ENCODE data around the gene SQOR.
"Not testable (repeated sequence)": the region's sequence is repeated elsewhere in the genome, so short reads cannot be mapped to it uniquely, and the experiment has no call there.

SQOR gene

DNA sequence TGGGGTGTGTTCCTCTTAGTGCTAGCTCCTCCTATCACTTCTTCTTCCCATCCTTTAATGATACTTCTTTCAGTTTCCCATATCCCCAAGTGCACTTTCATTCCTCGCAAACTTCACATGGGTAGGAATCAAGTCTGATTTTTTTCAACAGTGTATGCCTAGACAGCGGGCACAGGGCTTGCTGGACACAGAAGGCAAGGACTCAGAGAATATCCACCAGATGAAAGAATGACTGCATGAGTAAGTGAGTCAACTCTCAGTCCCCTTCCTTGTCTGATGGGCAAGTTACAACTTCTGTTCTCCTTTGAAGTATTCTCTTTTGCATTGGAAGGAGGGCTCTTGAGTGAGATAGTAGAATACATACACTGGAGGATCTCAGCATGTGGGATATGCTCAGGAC lies 3.1 kb upstream of the SQOR start:
- no peak for DNase-seq (ENCODE audit: low spot score)

DNA sequence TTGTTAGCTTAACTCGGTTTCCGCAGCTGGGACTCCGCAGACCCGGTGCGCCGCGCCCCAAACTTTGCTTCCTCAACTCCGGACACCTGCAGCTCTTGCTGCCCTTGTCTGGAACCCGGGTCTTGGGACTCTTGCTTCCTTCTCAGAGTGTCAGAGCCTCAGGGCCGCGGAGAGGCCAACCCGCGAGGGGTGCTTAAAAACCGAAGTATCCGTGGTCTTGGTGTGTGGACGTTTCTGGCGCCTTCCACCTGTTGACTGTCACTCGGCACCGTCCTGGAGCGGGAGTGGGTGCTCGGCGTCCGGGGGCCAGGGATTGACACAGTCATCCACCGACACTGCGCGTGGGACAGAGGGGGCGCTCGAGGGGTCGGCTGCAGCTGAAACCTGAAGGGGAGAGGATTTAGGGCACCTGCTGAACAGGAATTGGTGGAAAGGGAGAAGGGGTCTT lies 386 bp downstream of the SQOR start:
- peak; percentile 76 for DNase-seq (ENCODE audit: low spot score)

DNA sequence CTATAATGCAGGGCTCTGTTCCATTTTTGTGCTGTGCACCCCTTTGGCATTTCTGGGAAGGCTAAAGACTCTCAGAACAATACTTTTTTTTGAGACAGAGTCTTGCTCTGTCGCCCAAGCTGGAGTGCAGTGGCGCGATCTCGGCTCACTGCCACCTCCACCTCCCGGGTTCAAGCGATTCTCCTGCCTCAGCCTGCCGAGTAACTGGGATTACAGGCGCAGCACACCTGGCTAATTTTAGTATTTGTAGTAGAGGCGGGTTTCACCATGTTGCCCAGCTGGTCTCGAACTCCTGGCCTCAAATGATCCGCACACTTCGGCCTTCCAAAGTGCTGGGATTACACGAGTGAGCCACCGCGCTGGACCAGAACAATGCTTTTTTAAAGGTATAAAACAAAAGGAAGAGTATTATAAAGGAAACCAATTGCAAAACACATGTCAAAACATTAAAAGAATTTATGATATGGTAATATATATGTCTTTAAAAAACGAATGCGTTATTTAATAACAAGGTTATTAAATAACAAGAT lies 999 bp downstream of the SQOR start:
- DNase-seq (ENCODE audit: low spot score), result no peak

DNA sequence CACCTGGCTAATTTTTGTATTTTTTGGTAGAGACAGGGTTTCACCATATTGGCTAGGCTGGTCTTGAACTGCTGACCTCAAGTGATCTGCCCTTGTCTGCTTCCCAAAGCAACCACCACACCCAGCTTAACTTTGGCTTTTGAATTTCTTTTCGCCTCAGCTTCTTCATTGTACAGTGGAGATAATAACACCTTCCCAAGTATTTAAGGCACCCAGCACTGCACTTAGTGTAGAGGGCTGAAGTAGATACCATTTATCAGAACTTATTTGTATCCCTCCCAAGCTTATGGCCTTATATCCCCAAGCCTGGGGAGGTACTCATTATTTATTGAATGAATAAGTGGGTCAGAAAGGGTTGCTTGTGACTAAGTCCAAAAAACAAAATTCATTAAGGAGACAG lies 2.3 kb downstream of the SQOR start:
- DNase-seq (ENCODE audit: low spot score), result no peak

DNA sequence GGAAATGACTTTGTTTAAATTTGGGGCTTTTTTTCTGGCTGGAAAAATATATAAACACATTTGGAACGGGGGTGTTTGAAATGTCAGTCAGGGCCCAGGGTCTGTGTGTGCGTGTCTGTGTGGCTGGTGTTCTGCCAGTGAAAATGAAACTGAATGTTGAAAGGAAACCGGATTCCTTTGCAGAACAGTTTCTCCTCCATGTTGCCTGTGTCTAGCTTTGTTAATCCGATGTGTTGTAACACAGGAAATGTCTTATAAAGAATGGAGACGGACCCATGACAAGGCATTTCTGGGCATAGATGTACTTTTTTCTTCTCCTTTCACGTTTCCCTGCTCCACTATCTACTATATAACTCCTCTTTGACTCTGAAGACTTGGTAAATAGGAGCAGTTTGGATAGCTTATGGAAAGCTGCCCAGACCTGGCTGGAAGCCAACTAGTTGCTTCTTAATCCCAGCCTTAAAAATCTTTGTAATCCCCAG lies 2.8 kb downstream of the SQOR start:
- peak; percentile 53 for DNase-seq (ENCODE audit: low spot score)

DNA sequence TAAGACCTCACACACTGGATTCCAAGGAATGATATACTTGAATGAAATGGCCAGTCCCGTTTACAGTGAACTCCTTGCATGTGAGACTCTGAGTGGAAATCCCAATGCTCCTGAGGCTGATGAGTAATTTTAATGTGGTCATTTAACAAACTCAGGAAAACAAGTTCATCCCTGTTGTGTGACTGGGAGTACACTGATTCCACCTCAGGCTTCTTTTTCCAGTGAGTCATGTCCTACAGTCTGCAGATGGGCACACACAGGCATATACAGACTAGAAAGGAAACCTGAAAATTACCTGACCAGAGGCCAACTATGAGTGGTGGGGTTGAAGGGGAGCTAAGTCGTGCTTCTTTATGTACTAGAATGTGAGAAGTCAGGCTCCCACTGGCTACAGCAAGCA lies 5.8 kb downstream of the SQOR start:
- DNase-seq (ENCODE audit: low spot score), result peak; percentile 66

DNA sequence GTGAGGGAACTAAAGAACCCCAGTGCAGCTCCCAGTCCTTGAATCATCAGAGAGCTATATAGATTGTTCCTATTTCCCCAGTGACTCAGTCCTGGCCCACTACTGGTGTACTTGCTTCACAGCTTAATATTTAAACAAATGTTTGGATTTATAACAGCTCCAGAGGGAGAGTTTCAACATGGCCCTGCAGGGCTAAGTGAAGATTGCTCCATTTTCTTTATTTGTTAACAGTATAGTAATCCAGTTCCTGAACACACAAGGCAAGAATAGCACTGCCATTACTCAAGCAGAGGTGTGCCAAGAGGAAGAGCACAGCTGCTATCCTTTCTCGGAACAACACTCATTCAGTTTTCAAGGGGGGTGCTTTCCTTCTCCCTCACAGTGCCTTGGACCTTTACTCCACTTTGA lies 6.5 kb downstream of the SQOR start:
- DNase-seq (ENCODE audit: low spot score), result peak; percentile 88

DNA sequence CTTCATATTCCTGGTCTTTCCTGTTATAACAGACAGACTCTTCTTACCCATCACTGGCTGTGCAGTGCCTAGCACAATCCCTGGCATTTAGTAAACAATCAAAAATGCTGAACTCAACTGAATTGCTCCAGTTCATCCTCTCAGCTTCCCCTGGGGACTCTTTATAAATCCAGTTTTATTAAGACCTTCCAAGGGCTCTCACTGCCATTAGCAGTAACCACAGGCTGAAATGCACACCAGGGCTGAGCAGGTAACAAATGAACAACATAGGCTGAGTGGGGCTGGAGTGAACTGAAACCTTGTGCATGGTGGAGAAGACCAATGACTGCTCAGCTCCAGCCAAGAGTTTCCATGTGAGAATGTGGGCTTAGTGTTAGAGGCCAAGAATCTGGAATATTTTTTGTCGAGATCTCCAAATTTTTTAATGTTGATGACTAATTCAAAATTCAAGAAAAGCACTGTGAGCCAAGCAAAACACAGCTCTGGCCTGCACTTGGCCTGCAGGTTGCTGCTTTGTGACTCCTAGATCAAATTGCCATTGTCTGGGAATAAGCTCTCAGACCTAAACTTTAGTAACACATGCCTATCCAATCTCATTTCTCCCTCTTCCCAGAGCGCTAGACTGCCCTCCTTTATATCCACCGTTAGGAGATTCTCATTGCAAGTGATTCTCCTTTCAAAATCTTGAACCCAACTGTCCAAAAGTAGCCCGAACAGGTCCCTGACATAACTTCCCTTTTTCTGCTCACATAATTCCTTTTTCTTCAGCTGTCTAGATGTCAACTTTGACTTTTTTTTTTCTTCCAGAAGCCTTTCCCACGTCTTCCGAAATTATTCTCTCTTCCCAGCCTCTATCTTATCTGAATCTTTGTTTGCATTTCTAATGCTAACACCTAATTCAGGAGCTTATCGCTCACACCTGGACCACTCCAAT lies 7.4 kb downstream of the SQOR start:
- DNase-seq (ENCODE audit: low spot score), result no peak

DNA sequence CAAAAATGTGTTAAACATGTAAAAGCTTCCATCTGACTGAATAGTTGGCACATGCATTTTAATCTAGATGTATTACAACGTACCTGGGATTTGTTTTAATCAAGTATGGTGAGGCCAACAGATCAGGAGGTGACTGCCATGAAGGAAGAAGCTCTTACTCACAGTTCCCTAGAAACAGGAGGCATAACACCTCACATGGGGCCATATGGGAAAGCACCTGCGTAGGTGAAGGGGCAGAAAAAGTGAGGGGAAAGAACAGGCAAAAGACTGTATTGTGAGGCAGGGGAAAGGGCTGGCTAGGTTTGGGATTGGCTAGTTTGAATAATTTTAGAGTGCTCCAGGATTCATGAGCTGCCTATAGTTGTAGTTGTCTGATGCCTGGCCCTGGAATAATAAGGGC lies 9.6 kb downstream of the SQOR start:
- no peak for DNase-seq (ENCODE audit: low spot score)

DNA sequence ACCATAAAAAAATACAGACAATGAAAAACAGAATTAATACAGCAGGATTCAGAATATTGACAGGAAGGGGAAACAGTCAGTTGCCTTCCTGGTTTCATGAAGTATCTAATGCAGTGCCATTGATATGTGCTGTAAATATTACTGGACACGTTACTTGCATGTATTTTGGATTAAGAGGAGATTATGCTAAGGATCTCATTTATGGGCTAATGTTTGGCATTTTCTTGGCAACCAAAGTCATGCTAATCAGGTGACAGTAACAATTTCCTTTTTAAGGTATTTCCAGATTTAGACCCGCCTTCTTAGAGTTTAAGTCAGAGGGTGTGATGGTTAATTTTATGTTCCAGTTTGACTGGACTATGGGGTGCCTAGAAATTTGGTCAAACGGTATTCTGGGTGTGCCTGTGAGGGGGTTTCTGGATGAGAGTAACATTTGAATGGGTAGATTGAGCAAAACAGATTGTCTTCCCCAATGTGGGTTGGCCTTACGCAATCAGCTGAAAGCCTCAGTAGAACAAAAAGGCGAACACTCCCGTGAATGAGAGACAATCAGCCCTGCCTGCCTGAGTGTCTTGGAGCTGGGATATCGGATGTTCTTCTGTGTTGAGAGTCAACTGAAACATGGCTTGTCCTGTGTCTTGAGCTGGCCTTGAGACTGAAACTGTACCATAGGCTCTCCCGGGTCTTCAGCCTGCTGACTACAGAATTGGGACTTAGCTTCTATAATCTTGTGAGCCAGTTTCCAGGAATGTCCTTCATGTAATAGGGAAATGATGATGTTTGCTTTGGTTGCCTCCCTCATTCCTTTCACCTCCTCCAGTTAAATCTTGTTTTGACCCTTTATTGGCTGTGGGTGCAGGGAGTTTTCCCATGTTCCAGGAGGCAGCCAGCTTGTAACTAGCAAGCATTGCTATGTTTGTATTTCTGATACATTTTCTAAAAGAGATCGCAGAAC lies 10.5 kb downstream of the SQOR start:
- peak; percentile 54 for DNase-seq (ENCODE audit: low spot score)

DNA sequence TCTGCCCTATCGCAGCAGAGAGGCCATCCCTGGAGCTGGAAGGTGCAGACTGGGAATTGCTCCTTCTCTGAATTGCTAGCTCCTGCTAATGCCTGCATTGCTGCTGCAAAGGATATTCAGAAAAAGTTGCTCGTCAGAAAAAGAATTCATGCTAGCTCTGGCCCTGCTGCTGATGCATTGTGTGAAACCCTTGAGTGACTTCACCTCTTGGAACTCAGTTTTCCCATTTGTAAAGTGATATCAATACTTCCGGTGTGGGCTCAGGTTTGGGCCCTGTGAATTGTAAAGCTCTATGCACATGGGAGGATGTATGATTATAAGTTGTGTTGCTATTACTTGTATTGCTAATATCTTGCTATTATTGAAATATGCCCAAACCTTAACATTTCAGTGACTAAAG lies 11.4 kb downstream of the SQOR start:
- no peak for DNase-seq (ENCODE audit: low spot score)

DNA sequence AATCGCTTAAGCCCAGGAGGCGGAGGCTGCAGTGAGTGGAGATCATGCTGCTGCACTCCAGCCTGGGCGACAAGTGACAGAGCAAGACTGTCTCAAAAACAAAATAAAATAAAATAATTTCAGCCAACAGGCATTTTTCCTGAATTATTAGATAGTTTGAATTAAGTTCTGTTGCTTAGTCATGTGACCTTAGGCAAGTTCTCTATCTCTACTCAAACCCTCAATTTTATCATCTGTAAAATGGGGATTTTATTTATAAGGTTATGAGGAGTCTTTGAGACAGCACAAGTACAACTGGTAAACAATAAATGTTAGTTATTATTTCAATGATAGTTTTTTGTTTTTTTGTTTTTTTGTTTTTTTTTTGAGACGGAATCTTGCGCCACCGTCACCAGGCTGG lies 13.0 kb downstream of the SQOR start:
- DNase-seq (ENCODE audit: low spot score), result no peak

DNA sequence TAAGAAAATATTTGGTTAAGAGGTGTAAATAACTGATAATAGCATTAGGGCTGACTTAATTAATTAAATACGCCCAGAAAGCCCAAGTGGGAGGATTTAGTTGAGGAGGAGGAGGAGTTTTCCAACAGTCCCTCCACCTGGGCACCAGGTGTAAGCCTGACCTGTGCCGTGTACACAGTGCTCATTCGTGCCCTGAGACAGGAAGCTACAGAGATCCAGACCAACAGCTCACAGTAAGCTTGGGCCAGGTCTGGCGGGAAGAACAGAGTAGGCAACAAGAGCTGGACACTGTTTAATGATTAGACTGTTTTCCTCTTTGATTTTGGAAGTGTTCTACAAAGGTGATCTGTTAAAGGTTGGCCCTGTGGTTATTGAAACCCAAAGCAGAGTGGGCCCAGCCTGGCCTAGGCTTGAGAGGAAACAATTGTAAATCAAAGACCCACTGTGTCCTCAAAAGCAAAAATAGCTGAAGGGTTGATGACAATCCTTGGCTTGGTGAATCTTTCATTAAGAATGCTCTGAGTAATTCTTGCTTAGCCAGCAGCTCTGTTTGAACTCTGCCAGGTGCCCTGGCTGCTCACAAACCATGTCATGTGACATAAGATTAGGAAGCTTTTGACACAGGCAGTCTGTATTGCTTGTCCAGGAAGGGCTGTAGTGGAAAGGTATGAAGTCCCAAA lies 13.8 kb downstream of the SQOR start:
- DNase-seq (ENCODE audit: low spot score), result peak; percentile 35

DNA sequence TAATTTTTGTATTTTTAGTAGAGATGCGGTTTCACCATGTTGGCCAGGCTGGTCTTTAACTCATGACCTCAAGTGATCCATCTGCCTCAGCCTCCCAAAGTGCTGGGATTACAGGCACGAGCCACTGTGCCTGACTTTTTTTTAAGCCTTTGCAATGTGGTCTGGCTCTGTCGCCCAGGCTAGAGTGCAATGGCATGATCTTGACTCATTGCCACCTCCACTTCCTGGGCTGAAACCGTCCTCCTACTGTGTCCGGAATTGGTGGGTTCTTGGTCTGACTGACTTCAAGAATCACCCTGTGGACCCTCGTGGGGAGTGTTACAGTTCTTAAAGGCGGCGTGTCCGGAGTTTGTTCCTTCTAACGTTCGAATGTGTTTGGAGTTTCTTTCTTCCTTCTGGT lies 15.2 kb downstream of the SQOR start:
- not testable (repeated sequence) for DNase-seq (ENCODE audit: low spot score)

DNA sequence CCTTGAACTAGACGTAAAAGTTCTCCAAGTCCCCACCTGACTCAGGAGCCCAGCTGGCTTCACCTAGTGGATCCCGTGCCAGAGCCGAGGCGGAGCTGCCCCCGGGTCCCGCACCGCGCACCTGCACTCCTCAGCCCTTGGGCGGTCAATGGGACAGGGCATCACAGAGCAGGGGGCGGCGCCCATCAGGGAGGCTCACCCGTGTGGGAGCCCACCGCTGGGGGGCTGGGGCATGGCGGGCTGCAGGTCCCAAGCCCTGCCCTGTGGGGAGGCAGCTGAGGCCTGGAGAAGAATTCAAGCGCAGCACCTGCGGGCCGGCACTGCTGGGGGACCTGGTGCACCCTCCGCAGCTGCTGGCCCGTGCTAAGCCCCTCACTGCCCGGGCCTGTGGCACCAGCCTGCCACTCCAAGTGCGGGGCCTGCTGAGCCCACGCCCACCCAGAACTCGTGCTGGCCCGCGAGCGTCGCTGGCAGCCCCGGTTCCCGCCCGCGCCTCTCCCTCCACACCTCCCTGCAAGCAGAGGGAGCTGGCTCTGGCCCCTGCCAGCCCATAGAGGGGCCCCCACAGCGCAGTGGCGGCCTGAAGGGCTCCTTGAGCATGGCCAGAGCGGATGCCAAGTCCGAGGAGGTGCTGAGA lies 16.2 kb downstream of the SQOR start:
- no peak for DNase-seq (ENCODE audit: low spot score)

DNA sequence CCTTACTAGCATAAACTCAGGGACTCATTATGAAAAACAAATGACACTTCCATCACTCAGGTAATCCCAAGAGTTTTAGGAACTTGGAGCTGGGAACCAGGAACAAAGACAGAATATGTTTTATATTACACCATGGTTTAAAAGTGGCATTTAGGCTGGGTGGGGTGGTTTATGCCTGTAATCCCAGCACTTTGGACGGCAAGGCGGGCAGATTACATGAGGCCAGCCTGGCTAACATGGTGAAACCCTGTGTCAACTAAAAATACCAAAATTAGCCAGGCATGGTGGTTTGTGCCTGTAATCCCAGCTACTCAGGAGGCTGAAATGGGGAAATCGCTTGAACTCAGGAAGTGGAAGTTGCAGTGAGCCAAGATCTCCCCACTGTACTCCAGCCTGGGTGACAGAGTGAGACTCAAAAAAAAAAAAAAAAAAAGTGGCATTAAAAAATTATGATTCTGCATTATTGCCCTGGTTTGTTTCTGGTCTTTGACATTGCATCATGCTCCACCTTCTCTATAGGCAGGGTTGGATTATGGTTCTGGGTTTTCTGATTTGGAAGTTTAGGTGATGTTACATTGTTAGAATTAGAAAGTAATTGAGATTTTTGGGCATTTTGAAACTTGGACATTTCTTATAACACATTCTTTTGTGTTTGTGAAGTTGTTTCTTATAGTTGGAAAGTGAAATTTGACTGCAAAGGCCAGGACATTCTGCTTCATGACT lies 19.0 kb downstream of the SQOR start:
- DNase-seq (ENCODE audit: low spot score), result no peak

DNA sequence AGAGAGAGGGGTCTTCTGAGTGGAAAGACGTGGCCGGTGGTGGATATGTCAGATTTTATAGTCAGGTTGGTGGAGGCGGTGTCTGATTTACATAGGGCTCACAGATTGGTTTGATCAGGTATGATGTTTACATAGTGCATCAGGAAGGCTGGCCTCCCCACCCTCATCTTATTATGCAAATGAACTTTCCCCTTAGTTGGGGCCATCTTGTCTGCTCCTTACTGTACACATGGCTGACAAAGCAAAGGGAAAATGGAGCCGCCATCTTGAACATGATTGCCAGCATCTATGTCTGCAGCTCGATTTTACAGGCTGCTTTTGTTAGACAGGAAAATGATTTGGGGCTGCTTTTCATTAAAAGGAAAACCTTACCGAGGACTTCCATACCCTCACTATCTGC lies 19.9 kb downstream of the SQOR start:
- DNase-seq (ENCODE audit: low spot score), result no peak

DNA sequence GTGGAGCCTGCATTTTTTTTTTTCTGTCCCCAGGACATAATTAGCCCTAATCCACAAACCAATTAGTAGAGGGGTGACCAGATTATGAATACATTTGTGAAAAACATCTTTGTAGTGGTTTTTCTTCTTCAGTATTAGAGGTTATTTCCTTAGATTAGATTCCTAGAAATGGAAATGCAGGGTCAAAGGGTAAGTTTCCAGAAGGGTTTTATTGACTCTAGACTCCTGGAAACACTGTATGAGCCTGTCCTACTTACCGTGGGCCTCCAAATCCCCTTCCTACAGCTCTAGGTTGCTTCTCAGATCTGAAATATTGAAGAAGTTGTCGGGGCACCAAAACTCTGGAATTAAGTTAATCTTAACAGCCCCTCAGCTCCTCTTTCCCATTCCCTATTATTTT lies 22.4 kb downstream of the SQOR start:
- DNase-seq (ENCODE audit: low spot score), result no peak

DNA sequence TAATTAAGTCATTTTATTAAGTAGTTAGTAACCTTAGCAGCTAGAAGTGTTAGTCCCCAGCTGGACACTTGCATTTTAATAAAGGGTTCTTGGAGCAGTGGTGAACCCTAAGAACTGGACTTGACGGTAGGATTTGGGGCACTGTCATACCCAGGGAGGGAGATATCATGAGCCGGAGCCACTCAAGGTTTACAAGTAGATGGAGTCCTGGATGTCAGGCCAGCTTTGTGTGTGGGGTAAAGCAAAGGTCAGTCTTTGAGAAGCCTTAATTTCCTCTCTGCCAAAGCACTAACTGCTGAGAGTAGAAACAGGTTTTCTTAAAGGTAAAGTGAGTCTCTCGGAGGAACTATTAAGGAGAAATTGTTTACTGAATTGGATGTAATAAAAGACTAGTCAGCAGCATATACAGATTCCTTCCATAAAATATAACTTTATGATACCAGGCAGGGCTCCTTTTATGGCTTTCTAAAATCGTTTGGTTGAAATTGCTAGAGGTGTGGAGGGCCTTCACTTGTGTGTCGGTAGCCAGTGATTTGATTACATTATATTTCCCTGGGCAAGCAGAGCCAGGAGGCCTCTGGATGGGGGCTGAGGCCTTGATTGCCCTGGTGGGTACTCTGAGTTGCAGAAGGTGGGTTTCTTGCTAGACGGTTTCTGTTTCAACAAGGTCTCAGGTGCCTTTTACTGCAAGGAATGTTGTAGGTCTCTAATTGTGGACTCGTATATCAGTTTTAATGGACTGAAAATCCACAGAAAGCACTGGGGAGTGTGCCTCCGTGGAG lies 23.1 kb downstream of the SQOR start:
- DNase-seq (ENCODE audit: low spot score), result no peak
